HG03139 (cell line): ENCODE results near the gene ARFGAP3.

Experiments used
- ATAC-seq: cut with Tn5 transposase; IDR thresholded peaks from one replicate; pipeline ENCODE4 v1.9.1; 2021; ENCODE audit not compliant: unreplicated experiment

The ARFGAP3 gene

DNA sequence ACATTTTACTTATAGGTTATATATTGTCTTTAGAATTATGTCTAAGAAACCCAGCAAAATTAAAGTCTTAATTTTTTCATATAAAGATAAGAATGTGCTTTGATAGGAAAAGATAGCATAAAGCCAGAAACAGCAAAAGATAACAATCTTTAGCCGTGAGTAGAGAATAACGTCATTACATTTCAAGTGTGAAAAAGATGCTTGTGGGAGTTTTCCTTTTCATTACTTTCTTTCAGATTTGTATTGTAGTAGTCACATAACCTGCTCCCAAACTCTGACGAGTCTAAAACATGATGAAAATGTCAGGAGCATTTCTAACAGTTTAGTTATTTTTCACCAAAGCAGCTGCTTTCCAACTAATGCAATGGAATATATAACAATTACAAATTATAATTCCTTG, 31.3 kb downstream of the ARFGAP3 start:
- ATAC-seq: no peak

- no peak for ATAC-seq
Observed at GRCh38 chr22:42821386-42821785, 35.7 kb downstream of the ARFGAP3 start.

DNA sequence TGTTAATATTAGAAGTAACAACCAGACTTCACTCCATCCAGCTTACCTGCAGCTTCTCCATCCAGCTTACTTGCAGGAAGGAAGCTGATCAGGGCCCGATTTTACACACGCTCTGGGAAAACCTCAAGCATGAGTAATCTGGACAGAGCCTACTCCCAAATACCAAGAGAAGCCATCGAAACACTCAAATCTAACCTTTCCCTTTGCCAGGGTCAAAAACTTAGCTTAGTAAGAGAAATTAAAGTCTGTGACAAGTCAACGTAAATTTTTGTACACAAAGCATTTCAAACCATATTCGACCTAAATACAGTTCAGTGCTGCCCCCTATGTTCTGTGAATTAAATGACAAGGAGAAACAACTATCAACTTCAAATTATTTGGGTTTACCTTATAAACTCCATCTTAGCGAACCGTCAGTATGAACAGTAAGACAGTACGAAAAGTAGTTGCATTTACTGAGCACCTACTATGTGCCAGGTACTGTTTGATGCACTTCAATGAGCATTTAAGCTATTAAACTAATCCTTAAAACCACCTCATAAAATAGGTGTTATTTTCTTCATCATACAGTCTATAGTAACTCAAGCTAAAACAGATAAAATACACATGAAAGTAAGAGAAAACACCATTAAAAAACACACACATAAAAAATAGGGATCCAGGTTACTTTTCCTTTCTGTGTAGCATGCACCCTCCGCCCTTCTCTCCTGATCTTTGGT, 36.9 kb downstream of the ARFGAP3 start:
- no peak for ATAC-seq

GRCh38 chr22:42819412-42820044, 37.5 kb downstream of the ARFGAP3 start:
- no peak for ATAC-seq

GRCh38 chr22:42817556-42817955, 39.5 kb downstream of the ARFGAP3 start:
- ATAC-seq: no peak

DNA sequence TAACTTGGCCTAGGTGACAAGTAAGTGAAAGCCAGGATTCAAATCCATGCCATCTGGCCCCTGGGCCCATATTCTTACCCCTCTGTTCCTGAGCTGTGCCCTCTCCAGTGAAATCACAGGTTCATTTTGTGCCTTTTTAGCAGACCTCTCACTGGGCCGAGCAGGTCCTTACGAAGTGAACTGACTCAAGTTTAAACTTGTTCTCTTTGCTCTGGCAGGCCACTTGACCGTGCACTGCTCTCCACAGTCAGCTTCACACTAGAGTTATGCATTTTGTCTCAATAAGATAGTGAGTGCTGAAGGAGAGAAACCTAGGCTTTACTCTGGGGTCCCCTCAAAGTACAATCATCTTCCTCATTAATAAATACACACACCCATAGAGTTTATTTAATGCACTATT, 40.7 kb downstream of the ARFGAP3 start:
- no peak for ATAC-seq

- ATAC-seq: no peak
Observed at GRCh38 chr22:42814616-42815015, 42.5 kb downstream of the ARFGAP3 start.

- ATAC-seq: no peak
Observed at GRCh38 chr22:42814215-42814614, 42.9 kb downstream of the ARFGAP3 start.

DNA sequence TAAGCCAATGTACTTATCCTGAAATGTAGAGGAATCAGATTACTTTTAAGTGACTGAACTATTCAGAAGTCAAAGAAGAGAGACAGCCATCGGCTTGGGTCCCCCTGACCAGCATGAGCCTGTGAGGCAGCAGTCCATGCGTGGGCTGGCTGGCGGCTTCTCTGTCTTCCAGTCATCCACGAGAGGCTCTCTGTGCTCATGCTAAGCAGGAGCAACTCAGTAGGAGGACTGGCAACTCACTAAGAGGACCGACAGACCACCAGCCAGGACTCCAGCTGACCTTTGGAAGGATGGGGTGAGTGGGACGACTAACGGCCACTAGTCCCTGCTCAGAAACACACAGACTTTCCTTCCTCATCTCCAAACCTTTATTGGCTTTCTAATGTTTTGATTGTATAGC, 43.6 kb downstream of the ARFGAP3 start:
- no peak for ATAC-seq

- no peak for ATAC-seq
Observed at GRCh38 chr22:42811459-42811858, 45.6 kb downstream of the ARFGAP3 start.

DNA sequence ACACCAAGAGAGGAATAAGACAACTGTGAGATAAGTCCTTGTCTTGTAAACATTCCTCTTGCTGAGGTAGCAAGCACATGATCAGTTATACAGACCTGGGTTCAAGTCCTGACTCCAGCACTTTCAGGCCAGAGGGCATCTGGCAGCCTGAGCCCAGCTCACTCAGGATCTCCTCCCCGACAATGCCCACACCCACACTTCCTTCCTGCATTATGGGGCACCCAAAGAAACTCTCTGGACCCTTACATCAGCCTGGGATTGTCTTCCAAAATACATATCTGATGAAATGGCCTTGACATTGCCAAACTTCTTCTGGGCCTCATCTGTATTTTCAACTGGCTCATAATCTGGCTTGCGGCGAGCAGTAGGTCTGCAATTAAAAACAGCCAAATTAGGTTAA, 48.6 kb downstream of the ARFGAP3 start:
- no peak for ATAC-seq

- ATAC-seq: no peak
Observed at GRCh38 chr22:42807185-42807584, 49.9 kb downstream of the ARFGAP3 start.

GRCh38 chr22:42805998-42806830, 50.9 kb downstream of the ARFGAP3 start:
- ATAC-seq: no peak

DNA sequence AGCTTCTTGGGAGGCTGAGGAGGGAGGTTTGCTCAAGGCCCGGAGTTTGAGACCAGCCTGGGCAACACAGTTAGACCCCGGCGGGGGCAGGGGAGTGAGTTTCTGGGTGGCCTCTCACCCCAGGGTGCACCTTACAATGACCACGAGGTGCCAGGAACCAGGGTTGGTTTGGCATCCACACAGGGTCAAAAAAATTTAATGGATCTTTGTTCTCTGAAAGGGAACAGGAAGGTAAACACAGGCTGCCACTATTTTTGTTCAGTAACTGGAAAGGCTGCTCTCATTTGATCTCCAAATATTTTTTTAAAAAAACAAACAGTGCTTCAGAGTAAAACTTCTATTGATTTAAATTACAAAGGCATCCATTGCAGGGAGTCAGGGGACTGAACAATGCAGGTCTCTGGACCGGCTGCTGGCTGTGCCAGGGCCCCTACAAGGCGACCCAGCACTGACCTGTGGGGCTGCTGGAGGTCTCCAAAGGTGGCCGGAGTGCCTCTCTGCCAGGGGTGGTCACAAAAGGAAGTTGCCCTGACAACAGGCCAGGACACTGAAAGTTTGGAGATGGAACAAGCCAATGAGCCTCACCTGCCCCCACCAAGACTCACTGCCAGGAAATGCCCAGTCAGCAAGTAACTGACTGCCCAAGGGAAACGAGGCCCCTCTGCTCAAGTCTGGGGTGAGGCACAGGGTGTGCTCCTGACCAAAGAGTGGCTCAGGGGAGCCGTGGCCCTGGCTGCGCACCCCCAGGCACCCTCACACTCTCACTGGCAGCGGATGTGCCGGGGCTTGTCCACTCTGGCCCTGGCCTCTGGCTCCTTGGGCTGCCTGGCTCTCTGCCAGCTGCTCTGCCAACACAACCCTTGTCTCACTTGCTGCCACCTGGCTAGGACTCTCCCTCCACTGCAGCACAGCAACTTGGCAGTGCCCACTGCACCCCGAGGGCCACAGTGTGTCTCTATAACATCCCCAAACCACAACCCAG, 51.8 kb downstream of the ARFGAP3 start:
- no peak for ATAC-seq

- no peak for ATAC-seq
Observed at GRCh38 chr22:42803389-42803788, 53.7 kb downstream of the ARFGAP3 start.

DNA sequence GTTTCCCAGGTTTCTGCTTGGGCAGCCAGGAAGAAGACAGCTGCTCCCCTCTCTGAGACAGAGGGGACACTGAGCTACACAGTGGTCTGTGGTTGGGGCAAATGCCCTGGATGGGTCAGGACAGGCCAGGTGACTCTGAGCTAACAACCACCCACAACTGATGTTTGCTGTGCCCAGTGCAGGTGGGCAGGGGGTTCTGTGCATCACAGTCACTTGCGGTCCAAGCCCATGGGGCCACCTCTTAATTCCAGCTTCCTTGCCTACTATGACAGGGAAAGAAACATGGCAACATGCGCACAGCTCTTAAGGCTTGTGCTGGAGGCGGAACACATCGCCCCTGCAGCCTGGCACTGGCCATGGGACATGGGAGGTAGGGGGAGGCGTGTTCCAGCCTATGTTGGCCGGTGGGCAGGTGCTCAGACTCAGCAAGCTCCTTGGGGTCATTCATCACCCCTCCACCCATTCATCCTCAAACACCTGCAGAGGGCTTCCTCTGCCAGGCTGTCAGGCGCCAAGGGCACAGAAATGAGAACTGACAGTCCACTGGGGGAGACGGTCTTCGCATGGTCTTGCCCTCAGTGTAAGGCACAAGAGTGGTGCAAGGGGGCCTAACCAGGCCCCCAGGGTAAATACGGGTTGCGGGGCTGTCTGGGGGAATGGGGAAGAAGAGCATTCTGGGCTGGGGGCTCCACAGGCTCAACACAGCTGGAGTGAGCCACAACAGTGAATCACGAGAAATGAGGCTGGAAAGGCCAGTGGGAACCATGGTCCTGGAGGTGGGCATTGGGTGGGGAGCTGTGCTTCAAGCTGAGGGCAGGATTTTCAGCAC, 55.6 kb downstream of the ARFGAP3 start:
- ATAC-seq: no peak

DNA sequence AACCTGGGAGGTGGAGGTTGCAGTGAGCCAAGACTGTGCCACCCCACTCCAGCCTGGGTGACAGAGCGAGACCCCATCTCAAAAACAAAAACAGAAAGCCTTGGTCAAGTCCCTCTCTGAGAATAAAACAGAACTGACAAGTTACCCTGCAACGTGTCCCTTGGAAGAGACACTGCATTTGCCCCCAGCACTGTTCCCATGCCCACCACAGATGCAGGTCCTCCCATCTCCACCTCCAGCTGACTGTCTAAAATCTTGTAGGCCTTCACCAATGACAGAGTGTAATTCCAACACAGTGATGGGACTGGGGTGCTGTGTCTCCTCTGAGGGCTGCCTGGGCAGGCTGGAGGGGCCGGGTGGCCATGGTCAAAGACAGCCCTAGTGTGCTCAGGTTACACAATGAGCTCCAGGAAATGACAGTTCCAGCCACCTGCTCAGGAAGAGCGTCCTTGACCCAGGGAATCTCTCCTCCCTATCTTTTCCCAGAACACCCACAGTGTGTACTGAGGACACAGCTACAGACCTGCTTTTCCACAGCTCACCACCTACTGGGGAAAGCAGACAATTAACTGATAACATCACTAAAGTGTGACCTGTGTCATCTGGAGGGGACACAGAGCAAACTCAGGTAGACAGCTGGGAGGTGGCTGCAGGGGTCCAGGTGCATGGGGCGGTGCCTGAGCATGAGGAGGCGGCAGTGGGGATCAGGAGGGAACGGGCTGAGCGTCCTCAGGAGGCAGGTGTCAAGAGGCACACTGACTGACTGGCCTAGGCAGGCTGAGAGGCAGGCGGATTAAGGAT, 56.4 kb downstream of the ARFGAP3 start:
- no peak for ATAC-seq

DNA sequence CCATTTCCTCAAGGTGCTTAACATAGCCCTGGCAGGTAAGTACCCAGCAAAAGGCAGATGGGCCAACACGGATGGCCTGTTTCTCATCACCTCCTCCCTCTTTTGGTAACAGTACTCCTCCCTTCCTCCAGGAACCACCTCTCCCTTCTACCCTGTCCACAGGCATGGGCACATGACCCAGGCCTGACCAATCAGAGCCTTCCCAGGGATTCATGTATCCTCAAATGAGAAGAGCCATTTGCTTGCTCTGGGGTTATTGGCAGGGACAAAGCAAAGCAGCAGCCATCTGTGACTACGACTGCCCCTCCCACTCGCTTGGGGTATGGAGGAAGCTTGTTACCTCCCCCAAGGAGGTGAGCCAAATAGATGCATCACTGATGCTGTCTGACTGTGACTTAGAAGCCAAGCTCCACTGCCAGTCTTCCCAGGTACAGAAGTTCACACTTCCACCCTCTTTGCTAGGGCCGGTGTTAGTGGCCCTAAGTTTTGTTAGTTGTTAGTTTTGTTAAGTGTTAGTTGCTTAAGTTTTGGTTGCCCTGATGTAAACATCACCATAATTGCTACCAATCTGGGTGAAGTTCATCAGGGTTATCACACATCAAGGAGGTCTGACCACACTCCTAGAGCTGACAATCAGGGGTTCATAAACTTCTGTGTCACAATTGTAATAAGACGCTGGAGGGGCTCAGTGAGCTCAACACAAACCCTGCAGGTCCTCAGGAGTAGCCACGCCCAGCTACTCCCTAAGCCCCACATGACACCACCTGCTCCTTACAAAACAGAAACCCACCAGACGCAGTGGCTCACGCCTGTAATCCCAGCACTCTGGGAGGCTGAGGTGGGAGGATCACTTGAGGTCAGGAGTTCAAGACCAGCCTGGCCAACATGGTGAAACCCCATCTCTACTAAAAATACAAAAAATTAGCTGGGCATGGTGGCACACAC, 57.3 kb downstream of the ARFGAP3 start:
- no peak for ATAC-seq
